H1 (cell line): ENCODE results near the gene PTPA. TPM values are rescaled to one million over a fixed set of nuclear protein-coding genes. Genes with fewer than 3 reads are reported as not detected.

Source experiments
- CTCF ChIA-PET: fragments of 300-600 bp; sonication (Branson Sonifier 250); formaldehyde crosslinking; loops from one replicate; lab custom pipeline; 2021; ENCODE audit not compliant: partially characterized antibody; lab: Charles Lee
- POLR2A ChIA-PET: fragments of 300-600 bp; sonication (Branson Sonifier 250); formaldehyde crosslinking; loops from one replicate; lab custom pipeline; 2021; ENCODE audit warnings: inconsistent platforms; ENCODE audit not compliant: partially characterized antibody; lab: Charles Lee
- DNase-seq, 2 experiments: peaks; one replicate each; pipeline versions ENCODE4 v3.0.0 to v3.0.0-alpha.2; 2010 to 2022; ENCODE audit warnings: low spot score in 2 of 2, low read depth in 1 of 2, mixed read lengths in 1 of 2
- FAIRE-seq: peaks from 2 replicates; lab custom pipeline; 2011; peaks lifted over from hg19 to GRCh38; lab: Jason Lieb, UNC
- H2AFZ ChIP-seq: 2 replicates; pipeline ENCODE4 v1.8.1; 2012; ENCODE audit warnings: low read length, inconsistent platforms
- H2AK5ac ChIP-seq: 2 replicates; pipeline ENCODE4 v1.6.1; 2013; ENCODE audit warnings: low read depth, low read length
- H2BK120ac ChIP-seq: replicated peaks from 2 replicates; pipeline ENCODE3; 2013; ENCODE audit warnings: low read depth, low read length, inconsistent platforms
- H2BK12ac ChIP-seq: 2 replicates; pipeline ENCODE4 v1.6.1; 2013; ENCODE audit warnings: low read depth, low read length
- H2BK15ac ChIP-seq: 2 replicates; pipeline ENCODE4 v1.6.1; 2013; ENCODE audit warnings: low read length
- H2BK20ac ChIP-seq: 2 replicates; pipeline ENCODE4 v1.6.1; 2013; ENCODE audit warnings: low read length
- H2BK5ac ChIP-seq: 2 replicates; pipeline ENCODE4 v1.6.1; 2013; ENCODE audit warnings: low read depth, low read length
- H3K14ac ChIP-seq: 2 replicates; pipeline ENCODE4 v1.6.1; 2013; ENCODE audit warnings: inconsistent platforms; ENCODE audit not compliant: insufficient read length
- H3K18ac ChIP-seq: 2 replicates; pipeline ENCODE4 v1.6.1; 2013; ENCODE audit warnings: low read length; ENCODE audit errors: extremely low read depth
- H3K23ac ChIP-seq: 2 replicates; pipeline ENCODE4 v1.6.1; 2013; ENCODE audit warnings: inconsistent platforms; ENCODE audit not compliant: insufficient read length
- H3K23me2 ChIP-seq: 2 replicates; pipeline ENCODE4 v1.6.1; 2013; ENCODE audit warnings: low read depth, low read length
- H3K27ac ChIP-seq: 2 replicates; pipeline ENCODE4 v1.6.1; 2011; ENCODE audit warnings: low read depth, low read length, inconsistent platforms
- H3K27me3 ChIP-seq, 4 experiments: replicated peaks in 1 of 4; 1 replicate in 1 of 4; 2 replicates in 3 of 4; pipeline versions ENCODE4 v1.6.1 to v1.8.1; 2011 to 2013; ENCODE audit warnings: low read length in 3 of 4, mild to moderate bottlenecking in 3 of 4, inconsistent platforms in 2 of 4, mixed read lengths in 2 of 4, moderate library complexity in 1 of 4; ENCODE audit not compliant: control insufficient read depth in 3 of 4, insufficient read depth in 3 of 4; ENCODE audit errors: extremely low read depth in 1 of 4
- H3K36me3 ChIP-seq, 4 experiments: 2 replicates each; pipeline versions ENCODE4 v1.6.1 to v1.8.1; 2011 to 2013; ENCODE audit warnings: mild to moderate bottlenecking in 4 of 4, low read length in 3 of 4, moderate library complexity in 2 of 4, control low read depth in 1 of 4, inconsistent platforms in 1 of 4; ENCODE audit not compliant: insufficient read depth in 4 of 4, control insufficient read depth in 2 of 4
- H3K4ac ChIP-seq: replicated peaks from 2 replicates; pipeline ENCODE3; 2013; ENCODE audit warnings: low read length, low read depth, mixed read lengths, inconsistent platforms; ENCODE audit not compliant: insufficient read length
- H3K4me1 ChIP-seq, 4 experiments: replicated peaks in 1 of 4; 1 replicate in 1 of 4; 2 replicates in 3 of 4; pipeline versions ENCODE4 v1.6.1 to v1.8.1; 2011 to 2013; ENCODE audit warnings: low read length in 3 of 4, inconsistent platforms in 2 of 4, mixed read lengths in 1 of 4; ENCODE audit not compliant: insufficient read depth in 4 of 4, control insufficient read depth in 3 of 4
- H3K4me2 ChIP-seq, 2 experiments: 2 replicates each; pipeline versions ENCODE4 v1.6.1 to v1.8.1; 2011 to 2013; ENCODE audit warnings: low read depth in 2 of 2, low read length in 2 of 2, control low read depth in 1 of 2, inconsistent platforms in 1 of 2, mild to moderate bottlenecking in 1 of 2; ENCODE audit not compliant: insufficient read depth in 1 of 2
- H3K4me3 ChIP-seq, 4 experiments: fragments of 200-600, 300-600 bp in 1 of 4; sonication (generic), shearing (Covaris generic), sonication (Bioruptor Twin) in 1 of 4; 2 replicates each; pipeline versions ENCODE4 v1.5.1 to v1.8.1; 2011 to 2016; ENCODE audit warnings: low read length in 4 of 4, low read depth in 3 of 4, control low read depth in 2 of 4, inconsistent platforms in 2 of 4, mild to moderate bottlenecking in 2 of 4, mixed read lengths in 1 of 4, moderate library complexity in 1 of 4; ENCODE audit not compliant: insufficient read depth in 2 of 4; ENCODE audit errors: extremely low read depth in 1 of 4
- H3K56ac ChIP-seq: replicated peaks from 2 replicates; pipeline ENCODE3; 2013; ENCODE audit warnings: low read depth, mild to moderate bottlenecking, mixed read lengths, low read length, inconsistent platforms; ENCODE audit not compliant: insufficient read length
- H3K79me1 ChIP-seq: 2 replicates; pipeline ENCODE4 v1.6.1; 2013; ENCODE audit warnings: low read depth, low read length, control low read depth
- H3K79me2 ChIP-seq, 2 experiments: 2 replicates each; pipeline versions ENCODE4 v1.6.1 to v1.8.1; 2012 to 2013; ENCODE audit warnings: low read length in 2 of 2, mild to moderate bottlenecking in 2 of 2, inconsistent platforms in 1 of 2; ENCODE audit not compliant: insufficient read depth in 2 of 2, control insufficient read depth in 1 of 2
- H3K9ac ChIP-seq, 4 experiments: replicated peaks in 1 of 4; 1 replicate in 1 of 4; 2 replicates in 3 of 4; pipeline versions ENCODE4 v1.6.1 to v1.8.1; 2011 to 2013; ENCODE audit warnings: low read depth in 3 of 4, low read length in 3 of 4, control low read depth in 2 of 4, mild to moderate bottlenecking in 2 of 4, moderate library complexity in 2 of 4, inconsistent platforms in 1 of 4; ENCODE audit errors: extremely low read depth in 1 of 4
- H3K9me3 ChIP-seq, 2 experiments: 2 replicates each; pipeline versions ENCODE4 v1.6.1 to v1.8.1; 2012 to 2013; ENCODE audit warnings: mild to moderate bottlenecking in 2 of 2, moderate library complexity in 2 of 2, control low read depth in 1 of 2, inconsistent platforms in 1 of 2, low read depth in 1 of 2, low read length in 1 of 2, mixed read lengths in 1 of 2; ENCODE audit not compliant: insufficient read depth in 2 of 2
- H4K20me1 ChIP-seq, 2 experiments: replicated peaks in 1 of 2; 2 replicates each; pipeline versions ENCODE3 to v1.8.1; 2011 to 2013; ENCODE audit warnings: inconsistent platforms in 2 of 2, low read length in 2 of 2, mild to moderate bottlenecking in 1 of 2; ENCODE audit not compliant: insufficient read depth in 2 of 2, control insufficient read depth in 1 of 2
- H4K5ac ChIP-seq: 2 replicates; pipeline ENCODE4 v1.6.1; 2013; ENCODE audit warnings: low read length, low read depth, mixed read lengths, inconsistent platforms; ENCODE audit not compliant: insufficient read length
- H4K8ac ChIP-seq: 2 replicates; pipeline ENCODE4 v1.8.0; 2013; ENCODE audit warnings: mild to moderate bottlenecking, moderate library complexity, low read length, inconsistent platforms; ENCODE audit not compliant: insufficient read depth; ENCODE audit errors: extremely low read depth
- H4K91ac ChIP-seq: replicated peaks from 2 replicates; pipeline ENCODE3; 2013; ENCODE audit warnings: low read length, mixed read lengths, inconsistent platforms; ENCODE audit not compliant: insufficient read length
- CBX5 ChIP-seq: fragments of 300-800, 300-1000 bp; sonication (generic); IDR thresholded peaks from 2 replicates; pipeline ENCODE4 v1.7.1; 2016; ENCODE audit warnings: antibody characterized with exemption, low read length, low read depth
- EZH2 ChIP-seq: fragments of 200-600 bp; sonication (generic); IDR thresholded peaks from 2 replicates; pipeline ENCODE4 v1.7.1; 2012; ENCODE audit warnings: low read depth, mild to moderate bottlenecking, moderate library complexity, low read length, inconsistent platforms; ENCODE audit not compliant: severe bottlenecking
- KDM5A ChIP-seq: fragments of 200-600 bp; IDR thresholded peaks from 2 replicates; pipeline ENCODE4 v1.7.1; 2012; ENCODE audit warnings: mild to moderate bottlenecking, low read length, inconsistent platforms, mixed read lengths
- POU5F1 ChIP-seq: IDR thresholded peaks from 2 replicates; pipeline ENCODE4 v1.6.1; 2011; ENCODE audit warnings: low read depth, mild to moderate bottlenecking, low read length, moderate library complexity
- RNF2 ChIP-seq: fragments of 200-900, 300-1000 bp; sonication (generic); IDR thresholded peaks from 2 replicates; pipeline ENCODE4 v1.7.1; 2016; ENCODE audit warnings: borderline replicate concordance, low read depth, mild to moderate bottlenecking, antibody characterized with exemption, low read length; ENCODE audit not compliant: poor library complexity, severe bottlenecking; ENCODE audit errors: missing control alignments
- SIRT6 ChIP-seq: IDR thresholded peaks from one replicate; pipeline ENCODE4 v1.7.1; 2012; ENCODE audit warnings: low read length, inconsistent platforms
- WGBS, 2 experiments: shearing (Covaris generic) in 1 of 2; methylation state at CpG; one replicate each; pipeline versions ENCODE4 v1.1.6 to v1.1.7; 2013 to 2015; ENCODE audit warnings: low lambda C conversion rate in 2 of 2, mixed read lengths in 2 of 2, inconsistent platforms in 1 of 2, low coverage in 1 of 2, missing lambda C conversion rate in 1 of 2; ENCODE audit not compliant: insufficient replicate concordance in 2 of 2, insufficient coverage in 1 of 2, insufficient read length in 1 of 2; ENCODE audit errors: extremely low coverage in 1 of 2, missing lambda C conversion rate in 1 of 2; 5-methylcytosine and 5-hydroxymethylcytosine counted together
- polyA plus RNA-seq, 7 experiments: library from polyadenylated mRNA; depleted of rRNA in 3 of 7; stranded (reverse) in 5 of 7; unstranded in 2 of 7; fragments of >200 nt in 5 of 7; fragments of 200-250 nt in 2 of 7; gene quantifications; 1 replicate in 5 of 7; 2 replicates in 1 of 7; 4 replicates in 1 of 7; pipeline versions ENCODE4 v1.2.1 to v1.2.3, GENCODE V29; 2011 to 2013; ENCODE audit warnings: missing spikeins in 2 of 7, mixed read lengths in 2 of 7
- total RNA-seq: library from RNA; stranded (reverse); fragmentation: NEBNext Ultra II Directional; extraction: Animal tissue kit (Norgen Biotek cat#: 25700); gene quantifications from 2 replicates; pipeline ENCODE4 v1.2.1, GENCODE V29; 2021
- TF ChIP-seq, protein P1 (sequence below), 3 experiments: IDR thresholded peaks; 1 replicate in 2 of 3; 2 replicates in 1 of 3; pipeline versions ENCODE4 v1.5.1 to v1.6.1; 2011; ENCODE audit warnings: low read length in 3 of 3, mild to moderate bottlenecking in 3 of 3, inconsistent platforms in 2 of 3, low read depth in 1 of 3, moderate library complexity in 1 of 3; ENCODE audit not compliant: insufficient read depth in 1 of 3; ENCODE audit errors: control extremely low read depth in 1 of 3
- TF ChIP-seq, protein P2 (sequence below): IDR thresholded peaks from 2 replicates; pipeline ENCODE4 v1.6.1; 2011; ENCODE audit warnings: low read depth, mild to moderate bottlenecking, low read length; ENCODE audit not compliant: insufficient read depth

PTPA gene
- total and polyA plus RNA-seq, 2 of the 8 experiments (the other 6 are each of a cell fraction or from before 2014, with no cell fraction given), result 114 to 145 TPM

- no peak overlapping the region; the same call in 1 of the 2 replicates for H2BK12ac ChIP-seq
- no peaks in the 10 kb centered on the region for H3K36me3 ChIP-seq
- no peak for FAIRE-seq
- TF ChIP-seq RNF2 (no peak), SIRT6 (no peak), POU5F1 (no peak), KDM5A (no peak), EZH2 (no peak), CBX5 (no peak)
- TF ChIP-seq, protein P1, sequence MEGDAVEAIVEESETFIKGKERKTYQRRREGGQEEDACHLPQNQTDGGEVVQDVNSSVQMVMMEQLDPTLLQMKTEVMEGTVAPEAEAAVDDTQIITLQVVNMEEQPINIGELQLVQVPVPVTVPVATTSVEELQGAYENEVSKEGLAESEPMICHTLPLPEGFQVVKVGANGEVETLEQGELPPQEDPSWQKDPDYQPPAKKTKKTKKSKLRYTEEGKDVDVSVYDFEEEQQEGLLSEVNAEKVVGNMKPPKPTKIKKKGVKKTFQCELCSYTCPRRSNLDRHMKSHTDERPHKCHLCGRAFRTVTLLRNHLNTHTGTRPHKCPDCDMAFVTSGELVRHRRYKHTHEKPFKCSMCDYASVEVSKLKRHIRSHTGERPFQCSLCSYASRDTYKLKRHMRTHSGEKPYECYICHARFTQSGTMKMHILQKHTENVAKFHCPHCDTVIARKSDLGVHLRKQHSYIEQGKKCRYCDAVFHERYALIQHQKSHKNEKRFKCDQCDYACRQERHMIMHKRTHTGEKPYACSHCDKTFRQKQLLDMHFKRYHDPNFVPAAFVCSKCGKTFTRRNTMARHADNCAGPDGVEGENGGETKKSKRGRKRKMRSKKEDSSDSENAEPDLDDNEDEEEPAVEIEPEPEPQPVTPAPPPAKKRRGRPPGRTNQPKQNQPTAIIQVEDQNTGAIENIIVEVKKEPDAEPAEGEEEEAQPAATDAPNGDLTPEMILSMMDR (IDR thresholded peaks at IDR 0.05; ENCODE audit: control extremely low read depth in 1 of 3, insufficient read depth in 1 of 3, low read depth in 1 of 3, low read length in 3 of 3), result no peak
- TF ChIP-seq, protein P2, sequence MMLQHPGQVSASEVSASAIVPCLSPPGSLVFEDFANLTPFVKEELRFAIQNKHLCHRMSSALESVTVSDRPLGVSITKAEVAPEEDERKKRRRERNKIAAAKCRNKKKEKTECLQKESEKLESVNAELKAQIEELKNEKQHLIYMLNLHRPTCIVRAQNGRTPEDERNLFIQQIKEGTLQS, result no peak
Observed at GRCh38 chr9:129097671-129098306, 13.4 kb upstream of the PTPA start.

More at GRCh38 chr9:129097671-129098306, 13.4 kb upstream of the PTPA start:
- H2BK120ac ChIP-seq, result no peak overlapping the region
- H3K4me2 ChIP-seq, result no peak overlapping the region
- H2BK5ac ChIP-seq, result no peak overlapping the region
- no peak for DNase-seq
- peaks cover 0 to 6% (median 4%) of the 10 kb centered on the region in 4 experiments; a peak in 3 of 7 replicates for H3K27me3 ChIP-seq
- H3K14ac ChIP-seq, result no peak overlapping the region
- H4K20me1 ChIP-seq, result no peaks in the 10 kb centered on the region
- H3K9me3 ChIP-seq, result no peaks in the 10 kb centered on the region
- H3K4me3 ChIP-seq, result no peak overlapping the region
- peak overlapping the region; percentile 66; the same call in 1 of the 2 replicates for H4K8ac ChIP-seq
- H4K5ac ChIP-seq, result no peak overlapping the region
- no peaks in the 10 kb centered on the region for H3K23me2 ChIP-seq
- no peaks in the 10 kb centered on the region for H3K79me2 ChIP-seq
- H3K23ac ChIP-seq, result no peak overlapping the region
- peaks cover 0 to 3% (median 1%) of the 10 kb centered on the region in 4 experiments; a peak in 2 of 7 replicates for H3K4me1 ChIP-seq
- H2BK20ac ChIP-seq, result no peak overlapping the region
- no peak overlapping the region for H2AK5ac ChIP-seq
- CTCF ChIA-PET, result interaction anchor here (0.6 to 1.7 kb wide), 14 partner anchors 9 to 1472 kb away, joined by 3 to 5 read pairs (median 4); no protein-coding TSS in a partner anchor
- no peak overlapping the region for H3K27ac ChIP-seq
- no peak overlapping the region for H2AFZ ChIP-seq
- 89% methylated on average over 15 of the region's 16 CpGs; no CpG with 5 or more reads in 1 of the 2 experiments for WGBS, 2 experiments
- no peak overlapping the region for H3K9ac ChIP-seq
- no peak overlapping the region for H3K56ac ChIP-seq
- POLR2A ChIA-PET, result interaction anchor here (1.9 to 4.8 kb wide), 2 partner anchors 9 to 16 kb away, joined by 6 to 27 read pairs; partner anchors contain the start of gene DOLPP1
- no peak overlapping the region for H2BK15ac ChIP-seq
- no peak overlapping the region for H3K4ac ChIP-seq
- H3K79me1 ChIP-seq, result no peaks in the 10 kb centered on the region
- no peak overlapping the region for H3K18ac ChIP-seq
- no peak overlapping the region for H4K91ac ChIP-seq
